Neural cell (in vitro differentiated cells): Measurements from ENCODE around the gene ACLY. TPM values are rescaled to one million over a fixed set of nuclear protein-coding genes. Genes with fewer than 3 reads are reported as not detected.

ENCODE experiments used
- H2AFZ ChIP-seq: fragments of 200-600, 300-800 bp; sonication (generic), shearing (Covaris generic); 2 replicates; pipeline ENCODE4 v1.6.0; 2014; ENCODE audit warnings: low read depth, mild to moderate bottlenecking, antibody characterized with exemption, low read length, moderate library complexity
- H3F3A ChIP-seq: fragments of 200-600 bp; shearing (Covaris generic); 2 replicates; pipeline ENCODE4 v1.6.1; 2016; ENCODE audit warnings: mild to moderate bottlenecking, moderate library complexity, mixed read lengths, antibody characterized with exemption, low read length; ENCODE audit not compliant: insufficient read depth, poor library complexity, severe bottlenecking
- H3K27ac ChIP-seq: fragments of 200-600, 300-800 bp; sonication (generic), shearing (Covaris generic); 2 replicates; pipeline ENCODE4 v1.5.1; 2014; ENCODE audit warnings: mild to moderate bottlenecking, low read length, moderate library complexity
- H3K27me3 ChIP-seq: fragments of 300-800, 200-600 bp; sonication (generic), shearing (Covaris generic); 2 replicates; pipeline ENCODE4 v1.6.0; 2014; ENCODE audit warnings: mild to moderate bottlenecking, low read depth, low read length, moderate library complexity; ENCODE audit not compliant: insufficient read depth
- H3K36me3 ChIP-seq: fragments of 300-800, 200-600 bp; sonication (generic), shearing (Covaris generic); 2 replicates; pipeline ENCODE4 v1.5.1; 2014; ENCODE audit warnings: mild to moderate bottlenecking, antibody characterized with exemption, low read length, moderate library complexity; ENCODE audit not compliant: insufficient read depth
- H3K4me2 ChIP-seq: fragments of 300-800, 200-600 bp; sonication (generic), shearing (Covaris generic); 2 replicates; pipeline ENCODE4 v1.6.0; 2014; ENCODE audit warnings: mild to moderate bottlenecking, low read length
- H3K4me3 ChIP-seq: fragments of 300-800, 200-600 bp; sonication (generic), shearing (Covaris generic); 2 replicates; pipeline ENCODE4 v1.5.1; 2014; ENCODE audit warnings: mild to moderate bottlenecking, low read length, moderate library complexity
- H3K79me2 ChIP-seq: fragments of 200-600 bp; shearing (Covaris generic); replicated peaks from 2 replicates; pipeline ENCODE4 v1.6.0; 2014; ENCODE audit warnings: mild to moderate bottlenecking, low read length, moderate library complexity; ENCODE audit not compliant: insufficient read depth
- H3K9ac ChIP-seq: fragments of 300-800, 200-600 bp; sonication (generic), shearing (Covaris generic); 2 replicates; pipeline ENCODE4 v1.6.1; 2016; ENCODE audit warnings: mild to moderate bottlenecking, low read length, mixed read lengths
- H3K9me2 ChIP-seq: fragments of 200-600 bp; shearing (Covaris generic); 2 replicates; pipeline ENCODE4 v1.6.1; 2016; ENCODE audit warnings: mild to moderate bottlenecking, low read length, mixed read lengths; ENCODE audit not compliant: insufficient read depth
- H3K9me3 ChIP-seq: fragments of 200-600, 300-800 bp; sonication (generic), shearing (Covaris generic); 2 replicates; pipeline ENCODE4 v1.6.1; 2016; ENCODE audit warnings: mild to moderate bottlenecking, mixed run types, low read length, moderate library complexity, mixed read lengths
- H4K20me1 ChIP-seq: fragments of 200-600 bp; shearing (Covaris generic); 2 replicates; pipeline ENCODE4 v1.6.1; 2016; ENCODE audit warnings: mild to moderate bottlenecking, mixed run types; ENCODE audit not compliant: insufficient read depth
- CTCF ChIP-seq: fragments of 450-650 bp; IDR thresholded peaks from 2 replicates; pipeline ENCODE4 v1.5.1; 2014; ENCODE audit warnings: antibody characterized with exemption, mild to moderate bottlenecking, moderate library complexity; ENCODE audit not compliant: poor library complexity, severe bottlenecking
- EP300 ChIP-seq: fragments of 450-650 bp; conservative IDR thresholded peaks from 2 replicates; pipeline ENCODE4 v1.6.1; 2014; ENCODE audit warnings: antibody characterized with exemption, mild to moderate bottlenecking, moderate library complexity; ENCODE audit not compliant: poor library complexity, severe bottlenecking
- EZH2 ChIP-seq: fragments of 200-600, 300-800 bp; shearing (Covaris generic), sonication (generic); IDR thresholded peaks from 2 replicates; pipeline ENCODE4 v1.6.1; 2014; ENCODE audit warnings: antibody characterized with exemption, low read length, borderline replicate concordance, mild to moderate bottlenecking; ENCODE audit not compliant: insufficient read depth, poor library complexity, severe bottlenecking
- MXI1 ChIP-seq: fragments of 450-650 bp; conservative IDR thresholded peaks from 2 replicates; pipeline ENCODE4 v1.6.1; 2014; ENCODE audit warnings: antibody characterized with exemption, mild to moderate bottlenecking; ENCODE audit not compliant: poor library complexity, severe bottlenecking
- POLR2AphosphoS5 ChIP-seq: IDR thresholded peaks from 2 replicates; pipeline ENCODE4 v1.6.1; 2012
- RAD21 ChIP-seq: fragments of 450-650 bp; conservative IDR thresholded peaks from 2 replicates; pipeline ENCODE4 v1.6.1; 2014; ENCODE audit warnings: antibody characterized with exemption, mild to moderate bottlenecking, moderate library complexity
- REST ChIP-seq: IDR thresholded peaks from 2 replicates; pipeline ENCODE4 v1.6.1; 2012; ENCODE audit warnings: borderline replicate concordance
- SMC3 ChIP-seq: fragments of 450-650 bp; conservative IDR thresholded peaks from 2 replicates; pipeline ENCODE4 v1.6.1; 2014; ENCODE audit warnings: antibody characterized with exemption, mild to moderate bottlenecking, moderate library complexity; ENCODE audit not compliant: poor library complexity
- TAF1 ChIP-seq: IDR thresholded peaks from 2 replicates; pipeline ENCODE4 v1.6.1; 2012; ENCODE audit warnings: low read depth
- polyA plus RNA-seq: library from polyadenylated mRNA; depleted of rRNA; stranded (reverse); fragments of >200 nt; gene quantifications from 2 replicates; pipeline ENCODE4 v1.2.3, GENCODE V29; 2014

ACLY gene
- polyA plus RNA-seq, 1 donor from 2014 or later = 136 TPM

- no peaks in the 10 kb centered on the region for H4K20me1 ChIP-seq
- H2AFZ ChIP-seq = no peak overlapping the region
- no peaks in the 10 kb centered on the region for H3F3A ChIP-seq
- no peaks in the 10 kb centered on the region for H3K9me2 ChIP-seq
- H3K4me3 ChIP-seq = no peak overlapping the region
- no peak overlapping the region for H3K4me2 ChIP-seq
- H3K27ac ChIP-seq = no peak overlapping the region
- no peak overlapping the region for H3K9ac ChIP-seq
- no peaks in the 10 kb centered on the region for H3K27me3 ChIP-seq
- H3K9me3 ChIP-seq = no peaks in the 10 kb centered on the region
- no peaks in the 10 kb centered on the region for H3K36me3 ChIP-seq
- TF ChIP-seq EZH2 (no peak), REST (no peak), MXI1 (no peak), RAD21 (no peak)
- no peaks in the 10 kb centered on the region for H3K79me2 ChIP-seq
These were observed 40.2 kb upstream of the ACLY start for GRCh38 chr17:41959030-41959335.

- Histone ChIP-seq H3K27me3 (no peaks in the 10 kb centered on the region), H3K9me2 (no peaks in the 10 kb centered on the region), H3K9ac (no peak overlapping the region), H2AFZ (no peak overlapping the region), H3K79me2 (no peaks in the 10 kb centered on the region), H3K36me3 (no peaks in the 10 kb centered on the region), H3K27ac (no peak overlapping the region), H3K4me2 (no peak overlapping the region), H3F3A (no peaks in the 10 kb centered on the region), H4K20me1 (no peaks in the 10 kb centered on the region), H3K9me3 (no peaks in the 10 kb centered on the region), H3K4me3 (no peak overlapping the region)
- TF ChIP-seq EP300 = no peak
- TF ChIP-seq POLR2AphosphoS5 = no peak
- no peak for TF ChIP-seq SMC3
- TF ChIP-seq EZH2 = no peak
- TF ChIP-seq MXI1 = no peak
- no peak for TF ChIP-seq RAD21
- TF ChIP-seq REST = no peak
- TF ChIP-seq CTCF = no peak
- no peak for TF ChIP-seq TAF1
These were observed 39.2 kb upstream of the ACLY start for GRCh38 chr17:41957869-41958439.
